Globus pallidus (tissue), 1 donor: ENCODE results near the gene CAV3.
A peak's percentile ranks its signal among the peaks of the same experiment; 100 is the strongest.

Experiments used
- DNase-seq: peaks from one replicate; pipeline ENCODE4 v3.0.0-alpha.2; 2015; ENCODE audit warnings: low spot score

Gene CAV3

GRCh38 chr3:8761866-8762265, 28.3 kb downstream of the CAV3 start:
- no peak for DNase-seq

GRCh38 chr3:8762607-8763377, 29.2 kb downstream of the CAV3 start:
- DNase-seq: no peak

- no peak for DNase-seq
Observed at GRCh38 chr3:8764528-8764927, 30.9 kb downstream of the CAV3 start.

- no peak for DNase-seq
Observed at GRCh38 chr3:8765528-8765927, 31.9 kb downstream of the CAV3 start.

GRCh38 chr3:8766148-8766547, 32.5 kb downstream of the CAV3 start:
- no peak for DNase-seq

- DNase-seq: no peak
Observed at GRCh38 chr3:8767256-8767666, 33.7 kb downstream of the CAV3 start.

GRCh38 chr3:8767667-8768363, 34.2 kb downstream of the CAV3 start:
- DNase-seq: no peak

GRCh38 chr3:8768364-8769087, 34.9 kb downstream of the CAV3 start:
- no peak for DNase-seq

- DNase-seq: peak; percentile 68
Observed at GRCh38 chr3:8769088-8769822, 35.7 kb downstream of the CAV3 start, which contains the start of gene OXTR. Gene OXTR, minus strand, starts transcription at chr3:8769613. Its CDS starts 1,426 bp downstream, at chr3:8768187.

- peak; percentile 21 for DNase-seq
Observed at GRCh38 chr3:8773941-8774542, 40.4 kb downstream of the CAV3 start.

GRCh38 chr3:8775181-8775580, 41.6 kb downstream of the CAV3 start:
- DNase-seq: no peak

- DNase-seq: no peak
Observed at GRCh38 chr3:8775602-8776001, 42.0 kb downstream of the CAV3 start.

GRCh38 chr3:8776406-8776805, 42.8 kb downstream of the CAV3 start:
- DNase-seq: no peak

- DNase-seq: no peak
Observed at GRCh38 chr3:8777201-8777977, 43.8 kb downstream of the CAV3 start.

GRCh38 chr3:8777978-8778267, 44.3 kb downstream of the CAV3 start:
- no peak for DNase-seq

GRCh38 chr3:8778475-8778874, 44.9 kb downstream of the CAV3 start:
- DNase-seq: no peak

GRCh38 chr3:8780279-8780678, 46.7 kb downstream of the CAV3 start:
- DNase-seq: no peak

GRCh38 chr3:8784676-8785435, 51.3 kb downstream of the CAV3 start:
- DNase-seq: peak; percentile 40

GRCh38 chr3:8790529-8790928, 56.9 kb downstream of the CAV3 start:
- no peak for DNase-seq

GRCh38 chr3:8793242-8793641, 59.6 kb downstream of the CAV3 start:
- no peak for DNase-seq
